Measurements from ENCODE around the gene SGSH. TPM values are rescaled to one million over a fixed set of nuclear protein-coding genes. Genes with fewer than 3 reads are reported as not detected.
A peak's percentile ranks its signal among the peaks of the same experiment; 100 is the strongest.

The SGSH gene
- total RNA-seq, 1 experiment from 2014 or later, result 13.6 TPM

DNA sequence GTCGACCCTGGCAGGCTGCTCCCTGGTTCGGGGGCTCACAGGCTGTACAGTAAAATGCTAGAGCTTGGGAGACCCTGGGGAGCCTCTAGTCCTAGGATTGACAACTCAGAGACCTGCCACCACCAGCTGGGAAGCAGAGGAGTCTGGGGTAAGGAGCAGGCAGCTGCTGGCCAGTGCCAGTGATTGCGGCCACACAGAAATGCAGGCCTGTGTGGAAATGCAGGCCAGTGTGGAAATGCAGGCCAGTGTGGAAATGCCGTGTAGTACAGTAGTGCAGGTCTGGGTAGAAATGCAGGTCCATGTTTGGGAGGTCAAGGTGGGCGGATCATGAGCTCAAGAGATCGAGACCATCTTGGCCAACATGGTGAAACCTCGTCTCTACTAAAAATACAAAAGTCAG is 23.5 kb downstream of the SGSH start:
- no peaks in the 10 kb centered on the region for H3K9me3 ChIP-seq (ENCODE audit: low read length)
- H2AFZ ChIP-seq (ENCODE audit: low read length), result no peak overlapping the region

DNA sequence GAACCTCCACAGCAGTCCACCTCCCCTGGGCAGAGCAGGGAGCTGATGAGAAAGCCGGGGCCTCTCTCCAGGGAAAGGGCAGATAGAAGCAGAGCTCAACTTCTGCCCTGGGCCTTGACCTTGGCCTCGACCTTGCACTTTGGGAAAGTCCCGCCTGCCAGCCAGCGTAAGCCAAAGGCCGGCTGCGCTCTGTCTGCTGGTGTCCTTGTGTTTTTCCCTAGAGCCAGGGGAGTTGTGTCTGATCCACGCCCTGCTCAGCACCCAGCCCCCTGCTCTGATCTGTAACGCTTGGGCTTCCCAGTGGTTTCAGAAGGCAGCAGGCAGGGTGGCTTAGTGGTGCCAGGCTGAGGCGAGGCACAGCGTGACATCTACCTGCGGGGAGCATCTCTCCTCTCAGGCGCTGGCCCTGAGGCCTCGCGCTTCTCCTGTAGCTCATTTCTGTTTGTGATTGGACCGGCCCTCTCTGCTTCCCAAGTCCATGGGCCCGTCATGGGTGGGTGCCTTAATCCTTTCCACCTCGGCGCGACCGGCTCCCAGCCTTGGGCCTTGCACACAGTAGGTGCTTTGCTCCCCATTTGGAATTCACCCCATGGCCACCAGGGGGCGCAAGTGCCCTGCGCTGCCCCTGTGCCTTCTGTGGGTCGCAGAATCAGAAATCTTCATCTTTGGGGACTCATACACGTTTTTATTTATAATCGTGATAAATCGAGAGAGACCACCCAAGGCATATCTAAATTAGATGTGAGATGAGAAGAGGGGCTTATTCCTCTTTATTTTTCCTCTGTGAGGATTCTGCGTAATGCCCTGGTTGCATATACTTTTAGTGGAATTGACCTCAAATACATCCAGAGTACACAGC is 24.2 kb downstream of the SGSH start:
- Histone ChIP-seq H3K79me2 (ENCODE audit: low read length) (no peaks in the 10 kb centered on the region), H3K9me3 (ENCODE audit: low read length) (no peaks in the 10 kb centered on the region), H3K4me2 (ENCODE audit: low read depth, low read length, poor library complexity, severe bottlenecking) (no peak overlapping the region), H3K4me1 (ENCODE audit: low read length) (no peaks in the 10 kb centered on the region), H3K27me3 (ENCODE audit: low read length) (no peaks in the 10 kb centered on the region), H3K4me3 (ENCODE audit: low read length) (no peak overlapping the region), H3K9me2 (replicated peaks; ENCODE audit: insufficient read depth, low read length) (no peaks in the 10 kb centered on the region), H2AFZ (ENCODE audit: low read length) (no peak overlapping the region), H4K20me1 (ENCODE audit: insufficient read depth, low read depth, low read length) (no peaks in the 10 kb centered on the region), H3K27ac (ENCODE audit: low read length) (no peak overlapping the region), H3K9ac (ENCODE audit: low read length) (no peak overlapping the region), H3K36me3 (ENCODE audit: insufficient read depth, low read length) (no peaks in the 10 kb centered on the region)
- DNase-seq, result peak; percentile 55

More for the DNA sequence above, 23.5 kb downstream of the SGSH start:
- Histone ChIP-seq H3K9me2 (replicated peaks; ENCODE audit: insufficient read depth, low read length) (no peaks in the 10 kb centered on the region), H3K4me2 (ENCODE audit: low read depth, low read length, poor library complexity, severe bottlenecking) (no peak overlapping the region), H3K36me3 (ENCODE audit: insufficient read depth, low read length) (no peaks in the 10 kb centered on the region), H3K4me1 (ENCODE audit: low read length) (no peaks in the 10 kb centered on the region), H4K20me1 (ENCODE audit: insufficient read depth, low read depth, low read length) (no peaks in the 10 kb centered on the region), H3K9ac (ENCODE audit: low read length) (no peak overlapping the region), H3K79me2 (ENCODE audit: low read length) (no peaks in the 10 kb centered on the region), H3K27me3 (ENCODE audit: low read length) (no peaks in the 10 kb centered on the region), H3K4me3 (ENCODE audit: low read length) (no peak overlapping the region), H3K27ac (ENCODE audit: low read length) (no peak overlapping the region)
- DNase-seq, result no peak

DNA sequence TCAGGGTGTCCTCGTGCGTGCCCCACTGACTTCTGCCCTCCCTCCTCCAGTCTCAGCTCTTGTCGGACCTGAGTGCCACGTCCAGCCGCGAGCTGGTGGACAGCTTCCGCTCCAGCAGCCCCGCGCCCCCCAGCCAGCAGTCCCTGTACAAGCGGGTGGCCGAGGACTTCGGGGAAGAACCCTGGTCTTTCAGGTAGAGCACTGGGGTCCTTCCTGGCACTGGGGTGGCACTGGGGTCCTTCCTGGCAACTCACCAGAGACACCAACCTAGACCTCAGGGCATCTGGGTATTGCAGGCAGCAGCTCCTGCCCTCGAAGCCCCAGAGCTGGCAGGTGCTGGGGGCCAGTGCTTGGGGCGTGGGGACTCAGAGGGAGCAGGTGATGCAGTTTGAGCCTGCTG is 25.0 kb downstream of the SGSH start:
- Histone ChIP-seq H2AFZ (ENCODE audit: low read length) (no peak overlapping the region), H4K20me1 (ENCODE audit: insufficient read depth, low read depth, low read length) (no peaks in the 10 kb centered on the region), H3K79me2 (ENCODE audit: low read length) (no peaks in the 10 kb centered on the region), H3K27ac (ENCODE audit: low read length) (no peak overlapping the region), H3K4me3 (ENCODE audit: low read length) (no peak overlapping the region), H3K36me3 (ENCODE audit: insufficient read depth, low read length) (no peaks in the 10 kb centered on the region), H3K9me2 (replicated peaks; ENCODE audit: insufficient read depth, low read length) (no peaks in the 10 kb centered on the region), H3K9ac (ENCODE audit: low read length) (no peak overlapping the region), H3K9me3 (ENCODE audit: low read length) (no peaks in the 10 kb centered on the region), H3K4me2 (ENCODE audit: low read depth, low read length, poor library complexity, severe bottlenecking) (no peak overlapping the region), H3K4me1 (ENCODE audit: low read length) (no peaks in the 10 kb centered on the region), H3K27me3 (ENCODE audit: low read length) (no peaks in the 10 kb centered on the region)
- no peak for DNase-seq

DNA sequence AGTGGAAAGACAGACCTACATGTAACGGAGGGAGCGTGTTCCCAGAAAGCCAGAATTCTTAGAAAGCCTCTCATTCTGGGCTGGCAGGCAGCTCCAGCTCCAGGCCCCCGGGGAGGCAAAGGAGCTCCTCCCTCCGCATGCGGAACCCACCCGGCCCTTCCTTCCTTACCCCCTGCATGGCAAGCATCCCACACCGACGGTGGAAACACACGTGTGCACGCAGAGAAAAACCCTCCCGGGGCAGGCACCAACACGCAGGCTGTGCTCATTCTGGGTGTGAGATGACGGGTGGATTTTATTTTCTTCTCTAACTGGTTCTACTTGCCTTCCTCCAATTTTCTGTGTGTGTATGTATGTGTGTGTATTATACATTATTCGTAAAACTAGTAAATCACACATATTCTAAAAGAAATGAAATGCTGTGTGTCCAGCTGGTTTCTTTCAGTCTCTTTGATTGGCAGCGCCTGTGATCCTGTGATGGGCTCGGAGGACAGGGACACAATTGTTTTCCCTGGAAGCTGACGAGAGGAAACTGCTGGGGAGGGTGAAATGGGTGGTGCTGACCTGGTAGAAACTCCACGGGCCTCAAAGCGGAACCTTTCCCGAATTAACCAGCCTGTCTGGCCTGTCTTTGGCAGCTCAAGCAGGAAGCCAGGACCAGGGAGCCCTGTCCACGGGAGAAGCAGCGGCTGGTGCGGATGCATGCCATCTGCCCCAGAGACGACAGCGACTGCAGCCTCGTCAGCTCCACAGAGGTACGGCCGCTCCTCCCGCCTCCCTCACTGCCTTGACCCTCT is 28.1 kb downstream of the SGSH start:
- H2AFZ ChIP-seq (ENCODE audit: low read length), result no peak overlapping the region
- H3K9me3 ChIP-seq (ENCODE audit: low read length), result no peaks in the 10 kb centered on the region
- H3K27me3 ChIP-seq (ENCODE audit: low read length), result no peaks in the 10 kb centered on the region
- no peak overlapping the region for H3K4me2 ChIP-seq (ENCODE audit: low read depth, low read length, poor library complexity, severe bottlenecking)
- H4K20me1 ChIP-seq (ENCODE audit: insufficient read depth, low read depth, low read length), result no peaks in the 10 kb centered on the region
- H3K9me2 ChIP-seq (replicated peaks; ENCODE audit: insufficient read depth, low read length), result no peaks in the 10 kb centered on the region
- H3K9ac ChIP-seq (ENCODE audit: low read length), result no peak overlapping the region
- H3K36me3 ChIP-seq (ENCODE audit: insufficient read depth, low read length), result no peaks in the 10 kb centered on the region
- no peaks in the 10 kb centered on the region for H3K79me2 ChIP-seq (ENCODE audit: low read length)
- H3K27ac ChIP-seq (ENCODE audit: low read length), result no peak overlapping the region
- no peak overlapping the region for H3K4me3 ChIP-seq (ENCODE audit: low read length)
- no peaks in the 10 kb centered on the region for H3K4me1 ChIP-seq (ENCODE audit: low read length)
- DNase-seq, result no peak

DNA sequence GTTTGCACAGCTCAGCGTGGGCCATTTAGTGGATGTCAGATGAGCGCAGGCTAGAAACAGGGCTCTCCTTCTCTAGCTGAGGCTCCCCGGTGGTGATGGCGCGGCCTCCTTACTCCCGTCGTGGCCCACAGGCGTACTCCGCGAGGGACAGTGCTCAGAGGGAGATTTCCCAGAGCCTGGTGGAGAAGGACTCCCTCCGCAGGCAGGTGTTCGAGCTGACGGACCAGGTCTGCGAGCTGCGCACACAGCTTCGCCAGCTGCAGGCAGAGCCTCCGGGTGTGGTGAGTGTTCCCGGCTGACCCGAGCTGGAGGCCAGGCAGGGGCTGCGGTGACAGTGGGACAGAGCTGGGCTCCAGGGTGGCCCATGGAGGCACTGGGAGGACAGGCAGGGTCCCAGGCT is 28.9 kb downstream of the SGSH start:
- Histone ChIP-seq H3K4me2 (ENCODE audit: low read depth, low read length, poor library complexity, severe bottlenecking) (no peak overlapping the region), H3K9me3 (ENCODE audit: low read length) (no peaks in the 10 kb centered on the region), H2AFZ (ENCODE audit: low read length) (no peak overlapping the region), H3K4me3 (ENCODE audit: low read length) (no peak overlapping the region), H4K20me1 (ENCODE audit: insufficient read depth, low read depth, low read length) (no peaks in the 10 kb centered on the region), H3K36me3 (ENCODE audit: insufficient read depth, low read length) (no peaks in the 10 kb centered on the region), H3K4me1 (ENCODE audit: low read length) (no peaks in the 10 kb centered on the region), H3K27me3 (ENCODE audit: low read length) (no peaks in the 10 kb centered on the region), H3K9me2 (replicated peaks; ENCODE audit: insufficient read depth, low read length) (no peaks in the 10 kb centered on the region), H3K79me2 (ENCODE audit: low read length) (no peaks in the 10 kb centered on the region), H3K27ac (ENCODE audit: low read length) (no peak overlapping the region), H3K9ac (ENCODE audit: low read length) (no peak overlapping the region)
- DNase-seq, result no peak

DNA sequence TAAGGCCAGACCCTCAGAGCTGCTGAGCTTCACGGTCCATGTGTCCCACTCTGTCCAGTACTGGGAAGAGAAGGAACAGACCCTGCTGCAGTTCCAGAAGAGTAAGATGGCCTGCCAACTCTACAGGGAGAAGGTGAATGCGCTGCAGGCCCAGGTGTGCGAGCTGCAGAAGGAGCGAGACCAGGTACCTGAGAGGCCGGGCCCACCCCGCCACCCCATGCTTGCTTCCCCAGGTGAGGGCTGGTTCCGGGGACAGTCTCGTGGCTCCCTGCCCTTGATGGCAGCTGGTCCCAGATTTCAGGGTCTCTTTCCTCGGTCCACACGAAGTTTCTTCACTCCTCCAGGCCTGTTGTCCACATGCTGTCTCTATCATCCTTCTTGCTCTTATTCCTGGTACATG is 29.4 kb downstream of the SGSH start:
- Histone ChIP-seq H2AFZ (ENCODE audit: low read length) (no peak overlapping the region), H3K36me3 (ENCODE audit: insufficient read depth, low read length) (no peaks in the 10 kb centered on the region), H3K4me3 (ENCODE audit: low read length) (no peak overlapping the region), H3K27ac (ENCODE audit: low read length) (no peak overlapping the region), H3K27me3 (ENCODE audit: low read length) (no peaks in the 10 kb centered on the region), H3K79me2 (ENCODE audit: low read length) (no peaks in the 10 kb centered on the region), H3K9ac (ENCODE audit: low read length) (no peak overlapping the region), H3K9me3 (ENCODE audit: low read length) (no peaks in the 10 kb centered on the region), H3K9me2 (replicated peaks; ENCODE audit: insufficient read depth, low read length) (no peaks in the 10 kb centered on the region), H4K20me1 (ENCODE audit: insufficient read depth, low read depth, low read length) (no peaks in the 10 kb centered on the region), H3K4me1 (ENCODE audit: low read length) (no peaks in the 10 kb centered on the region), H3K4me2 (ENCODE audit: low read depth, low read length, poor library complexity, severe bottlenecking) (no peak overlapping the region)
- DNase-seq, result no peak

DNA sequence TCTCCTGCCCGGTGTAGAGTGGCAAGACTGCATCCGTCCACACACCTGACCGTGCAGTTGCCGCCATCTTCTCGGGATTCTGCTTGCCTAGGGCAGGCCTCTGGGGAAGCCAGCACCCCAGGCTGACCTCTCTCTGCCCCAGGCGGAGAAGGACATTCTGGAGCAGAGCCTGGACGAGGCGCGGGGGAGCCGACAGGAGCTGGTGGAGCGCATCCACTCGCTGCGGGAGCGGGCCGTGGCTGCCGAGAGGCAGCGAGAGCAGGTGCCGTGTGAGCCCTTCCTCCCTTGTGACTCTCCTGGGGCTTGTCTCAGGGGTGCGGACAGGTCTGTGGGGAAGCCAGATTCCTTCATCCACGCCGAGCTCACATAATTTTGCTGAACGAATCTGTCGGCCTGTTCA is 30.5 kb downstream of the SGSH start:
- Histone ChIP-seq H3K9ac (ENCODE audit: low read length) (no peak overlapping the region), H3K79me2 (ENCODE audit: low read length) (no peaks in the 10 kb centered on the region), H3K4me2 (ENCODE audit: low read depth, low read length, poor library complexity, severe bottlenecking) (no peak overlapping the region)

DNA sequence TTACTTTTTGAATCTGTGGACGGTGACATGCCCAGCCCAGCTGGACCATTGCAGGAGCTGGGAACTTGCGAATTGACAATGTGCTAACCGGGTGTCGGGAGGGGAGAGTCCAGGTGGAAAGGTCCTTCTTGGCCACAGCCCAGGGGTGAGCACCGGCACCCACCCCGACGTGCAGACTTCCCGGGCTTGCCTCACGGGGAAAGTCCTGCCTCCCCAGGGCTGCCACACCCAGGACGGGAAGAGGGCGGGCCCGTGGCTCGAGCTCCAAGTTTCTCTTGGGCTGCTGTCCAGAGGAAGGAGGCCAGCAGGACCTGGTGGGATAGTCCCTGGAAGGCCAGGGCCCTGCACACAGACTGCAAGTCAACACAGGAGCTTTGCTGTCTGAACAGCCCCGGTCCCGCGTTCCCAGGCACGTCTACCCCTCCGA is 32.6 kb downstream of the SGSH start:
- Histone ChIP-seq H3K79me2 (ENCODE audit: low read length) (no peaks in the 10 kb centered on the region), H3K36me3 (ENCODE audit: insufficient read depth, low read length) (no peaks in the 10 kb centered on the region), H3K9ac (ENCODE audit: low read length) (no peak overlapping the region), H3K27me3 (ENCODE audit: low read length) (no peaks in the 10 kb centered on the region), H3K27ac (ENCODE audit: low read length) (no peak overlapping the region), H3K4me3 (ENCODE audit: low read length) (no peak overlapping the region), H3K9me2 (replicated peaks; ENCODE audit: insufficient read depth, low read length) (no peaks in the 10 kb centered on the region), H4K20me1 (ENCODE audit: insufficient read depth, low read depth, low read length) (no peaks in the 10 kb centered on the region), H3K4me2 (ENCODE audit: low read depth, low read length, poor library complexity, severe bottlenecking) (no peak overlapping the region), H3K4me1 (ENCODE audit: low read length) (no peaks in the 10 kb centered on the region), H2AFZ (ENCODE audit: low read length) (no peak overlapping the region), H3K9me3 (ENCODE audit: low read length) (no peaks in the 10 kb centered on the region)
- DNase-seq, result no peak

More for the DNA sequence above, 30.5 kb downstream of the SGSH start:
- Histone ChIP-seq H3K36me3 (ENCODE audit: insufficient read depth, low read length) (no peaks in the 10 kb centered on the region), H3K4me3 (ENCODE audit: low read length) (no peak overlapping the region), H3K9me2 (replicated peaks; ENCODE audit: insufficient read depth, low read length) (no peaks in the 10 kb centered on the region), H4K20me1 (ENCODE audit: insufficient read depth, low read depth, low read length) (no peaks in the 10 kb centered on the region), H3K27ac (ENCODE audit: low read length) (no peak overlapping the region), H3K4me1 (ENCODE audit: low read length) (no peaks in the 10 kb centered on the region), H2AFZ (ENCODE audit: low read length) (no peak overlapping the region), H3K9me3 (ENCODE audit: low read length) (no peaks in the 10 kb centered on the region), H3K27me3 (ENCODE audit: low read length) (no peaks in the 10 kb centered on the region)
- DNase-seq, result no peak
